Measurements from ENCODE around the gene SLC4A9.
"Not testable (repeated sequence)": the region's sequence is repeated elsewhere in the genome, so short reads cannot be mapped to it uniquely, and the experiment has no call there.

The SLC4A9 gene

DNA sequence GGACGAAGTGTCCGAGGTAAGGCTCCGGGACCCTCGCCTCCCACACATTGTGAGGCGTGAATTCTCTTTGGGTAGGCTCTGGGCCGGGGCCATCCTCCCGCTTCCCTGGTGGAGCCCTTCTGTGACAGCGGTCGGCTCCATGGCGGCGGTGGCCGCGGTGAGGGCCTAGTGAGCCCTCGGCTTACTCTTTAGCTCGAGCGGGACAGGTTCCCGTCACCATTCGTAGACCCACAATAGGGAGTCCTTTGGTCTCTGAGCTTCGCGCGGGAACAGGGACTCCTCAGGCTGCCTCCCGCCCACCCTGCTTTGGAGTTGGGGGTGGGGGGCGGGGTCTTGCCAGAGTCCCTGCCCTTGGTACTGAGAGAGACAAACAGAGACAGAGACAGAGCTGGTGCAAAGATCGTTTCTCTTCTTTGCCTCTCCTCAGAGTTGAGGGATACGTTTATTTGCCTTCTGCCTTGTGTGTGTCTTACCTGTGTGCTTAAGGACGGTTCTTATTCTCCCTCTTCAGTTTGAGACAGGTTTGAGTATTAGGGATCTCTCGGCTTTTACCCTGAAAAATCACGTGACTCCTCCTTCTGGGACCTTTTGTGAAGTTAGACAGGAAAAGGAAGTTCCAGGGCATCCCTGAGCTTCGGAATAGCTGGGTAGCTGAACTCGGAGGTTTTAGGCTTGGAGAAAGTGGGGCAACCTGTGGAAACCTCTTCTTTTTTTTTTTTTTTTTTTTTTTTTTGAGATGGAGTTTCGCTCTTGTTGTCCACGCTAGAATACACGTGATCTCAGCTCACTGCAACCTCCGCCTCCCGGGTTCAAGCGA is 42.5 kb downstream of the SLC4A9 start:
- peak; percentile 31 for DNase-seq

DNA sequence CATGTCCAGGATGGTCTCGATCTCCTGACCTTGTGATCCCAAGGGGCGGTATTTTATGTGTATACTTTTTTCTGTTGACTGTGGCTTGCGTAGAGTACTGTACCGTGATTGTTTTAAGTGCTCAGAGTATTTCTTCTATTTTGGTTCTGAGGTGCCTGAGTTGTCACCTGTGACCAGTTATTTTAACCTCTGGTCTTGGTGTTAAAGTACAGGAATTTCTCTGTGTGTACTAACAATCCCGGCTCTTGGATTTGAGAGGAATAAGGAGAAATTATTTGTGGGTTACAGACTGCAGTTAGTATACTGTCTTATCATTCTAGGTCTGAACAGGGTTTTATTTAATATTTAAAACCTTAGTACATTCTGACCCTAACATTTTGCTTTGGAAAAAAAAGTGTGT is 43.6 kb downstream of the SLC4A9 start:
- no peak for DNase-seq

DNA sequence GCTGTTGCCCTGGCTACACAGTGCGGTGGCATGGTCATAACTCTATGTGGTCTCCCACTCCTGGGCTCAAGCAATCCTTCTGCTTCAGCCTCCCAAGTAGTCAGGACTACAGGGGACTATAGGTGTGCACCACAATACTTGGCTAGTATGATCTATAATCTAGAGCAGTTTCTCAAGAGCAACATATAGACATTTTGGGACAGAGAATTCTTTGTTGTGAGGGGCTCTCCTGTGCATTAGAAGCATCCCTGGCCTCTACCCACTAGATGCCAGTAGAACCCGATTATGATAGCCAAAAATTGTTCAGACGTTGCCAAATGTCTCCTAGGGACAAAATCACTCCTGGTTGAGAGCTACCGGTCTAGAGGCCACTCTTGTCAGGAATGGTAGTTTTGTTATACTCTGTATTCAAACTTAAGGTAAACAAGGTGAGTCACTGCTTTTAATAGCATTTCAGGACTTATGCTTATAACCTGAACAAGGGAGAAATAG is 48.8 kb downstream of the SLC4A9 start:
- peak; percentile 52 for DNase-seq

DNA sequence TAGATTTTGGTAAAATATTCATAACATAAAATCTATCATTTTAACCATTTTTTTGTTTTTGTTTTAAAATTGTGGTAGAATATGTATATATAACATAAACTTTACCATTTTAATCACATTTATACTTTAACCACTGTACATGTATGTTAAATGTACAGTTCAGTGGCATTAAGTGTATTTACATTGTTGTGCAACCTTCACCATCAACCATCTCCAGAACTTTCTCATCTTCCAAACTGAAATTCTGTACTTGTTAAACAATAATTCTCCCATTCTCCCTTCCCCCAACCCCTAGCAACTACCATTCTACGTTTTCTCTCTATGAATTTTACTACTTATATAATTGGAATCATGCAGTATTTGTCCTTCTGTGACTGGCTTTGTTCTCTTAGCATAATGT is 53.2 kb downstream of the SLC4A9 start:
- DNase-seq, result no peak

DNA sequence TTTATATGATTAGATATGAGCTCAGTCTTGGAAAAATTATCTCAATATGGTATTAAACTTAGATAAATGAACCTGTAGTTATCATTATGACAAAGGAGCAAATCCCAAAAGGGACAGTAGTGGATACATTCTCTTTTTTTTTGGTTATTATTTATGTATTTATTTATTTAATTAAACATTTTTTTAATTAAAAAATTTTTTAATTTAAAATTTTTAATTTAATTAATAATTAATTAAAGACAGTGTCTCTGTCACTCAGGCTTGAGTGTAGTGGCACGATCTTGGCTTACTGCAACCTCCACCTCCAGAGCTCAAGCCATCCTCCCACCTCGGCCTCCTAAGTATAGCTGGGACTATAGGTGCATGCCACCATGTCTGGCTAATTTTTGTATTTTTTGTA is 57.2 kb downstream of the SLC4A9 start:
- DNase-seq, result no peak

DNA sequence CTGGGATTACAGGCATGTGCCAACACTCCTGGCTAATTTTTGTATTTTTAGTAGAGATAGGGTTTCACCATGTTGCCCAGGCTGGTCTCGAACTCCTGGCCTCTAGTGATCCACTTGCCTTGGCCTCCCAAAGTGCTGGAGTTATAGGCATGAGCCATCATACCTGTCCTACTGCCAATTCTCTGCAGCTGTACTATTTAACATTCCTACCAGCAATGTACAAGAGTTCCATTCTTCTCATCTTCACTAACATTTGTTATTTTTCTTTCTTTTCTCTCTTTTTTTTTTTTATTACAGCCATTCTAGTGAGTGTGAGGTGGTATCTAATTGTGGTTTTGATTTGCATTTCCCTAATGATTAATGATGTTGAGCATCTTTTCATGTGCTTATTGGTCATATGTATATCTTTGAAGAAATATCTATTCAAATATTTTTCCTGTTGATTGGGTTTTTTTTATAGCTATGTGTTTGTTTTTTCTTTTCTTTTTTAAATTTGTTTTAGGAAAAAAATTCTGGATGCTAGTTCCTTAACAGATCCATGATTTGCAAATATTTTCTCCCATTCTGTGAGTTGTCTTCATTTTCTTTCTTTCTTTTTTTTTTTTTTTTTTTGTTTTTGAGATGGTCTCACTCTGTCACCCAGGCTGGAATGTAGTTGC is 59.0 kb downstream of the SLC4A9 start:
- no peak for DNase-seq

DNA sequence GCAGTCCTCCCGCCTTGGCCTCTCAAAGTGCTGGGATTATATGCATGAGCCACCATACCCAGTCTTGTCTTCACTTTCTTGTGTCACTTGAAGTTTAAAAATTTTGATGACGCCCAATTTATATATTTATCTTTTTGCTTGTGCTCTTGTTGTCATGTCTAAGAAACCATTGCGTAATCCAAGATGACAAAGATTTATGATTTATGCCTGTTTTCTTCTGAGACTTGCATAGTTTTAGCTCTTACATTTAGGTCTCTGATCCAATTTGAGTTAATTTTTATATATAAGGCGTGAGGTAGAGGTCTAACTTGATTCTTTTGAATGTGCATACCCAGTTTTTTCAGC is 60.2 kb downstream of the SLC4A9 start:
- no peak for DNase-seq

DNA sequence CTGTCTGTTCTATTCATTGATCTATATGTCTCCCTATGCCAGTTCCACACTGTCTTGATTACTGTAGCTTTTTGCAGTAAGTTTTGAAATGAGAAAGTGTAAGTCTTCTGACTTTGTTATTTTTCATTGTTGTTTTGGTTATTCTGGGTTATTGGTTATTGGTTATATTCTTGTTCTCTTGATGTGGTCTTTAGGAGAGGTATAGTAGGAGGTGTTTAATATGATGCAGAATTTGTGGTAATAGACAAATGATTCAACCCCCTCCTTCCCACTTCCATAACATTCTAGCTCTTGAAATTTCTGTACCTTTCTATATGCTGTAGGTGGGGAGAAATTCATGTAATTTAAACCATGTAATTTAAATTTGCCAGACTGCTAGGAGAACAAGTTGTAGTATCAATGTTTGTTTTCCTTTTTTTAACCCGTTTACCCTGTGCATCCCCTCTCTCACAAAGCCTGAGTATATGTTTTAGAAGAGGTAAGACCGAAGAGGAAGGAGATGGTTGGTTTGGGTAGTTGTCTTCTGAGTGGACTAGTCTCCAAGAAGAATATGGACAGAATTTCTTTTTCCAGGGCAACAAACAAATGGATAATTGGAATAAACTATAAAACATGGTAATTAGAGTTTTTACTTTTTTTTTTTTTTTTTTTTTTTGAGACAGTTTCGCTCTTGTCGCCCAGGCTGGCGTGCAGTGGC is 60.8 kb downstream of the SLC4A9 start:
- no peak for DNase-seq

DNA sequence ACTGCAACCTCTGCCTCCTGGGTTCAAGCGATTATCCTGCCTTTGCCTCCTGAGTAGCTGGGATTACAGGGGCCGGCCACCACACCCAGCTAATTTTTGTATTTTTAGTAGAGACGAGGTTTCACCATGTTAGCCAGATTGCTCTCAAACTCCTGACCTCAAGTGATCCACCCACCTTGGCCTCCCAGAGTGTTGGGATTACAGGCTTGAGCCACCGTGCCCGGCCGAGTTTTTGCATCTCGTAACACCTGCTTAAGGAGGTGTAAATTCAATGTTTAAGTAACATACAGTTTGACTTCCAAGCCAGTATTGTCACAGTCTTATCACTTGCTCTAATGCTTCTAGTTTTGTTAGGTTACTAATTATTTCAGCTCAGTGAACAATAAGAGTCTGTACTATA is 61.4 kb downstream of the SLC4A9 start:
- not testable (repeated sequence) for DNase-seq

DNA sequence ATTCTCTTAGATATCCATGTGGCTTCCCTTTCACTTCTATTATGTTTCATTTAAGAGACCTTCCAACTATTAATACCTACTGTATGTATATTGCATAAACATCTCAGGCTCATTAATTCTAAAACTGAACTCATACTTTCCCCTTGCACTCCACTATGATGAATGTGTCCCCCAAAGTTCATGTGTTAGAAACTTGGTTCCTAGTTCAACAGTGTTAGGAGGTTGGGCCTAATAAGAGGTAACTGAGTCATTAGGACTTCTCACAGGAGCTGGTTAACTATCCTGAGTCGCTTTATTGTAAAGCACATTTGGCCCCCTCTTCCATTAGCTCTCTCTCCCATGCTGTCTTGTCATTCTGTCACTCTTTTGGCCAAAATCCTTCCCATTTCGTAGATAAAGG is 63.6 kb downstream of the SLC4A9 start:
- no peak for DNase-seq

DNA sequence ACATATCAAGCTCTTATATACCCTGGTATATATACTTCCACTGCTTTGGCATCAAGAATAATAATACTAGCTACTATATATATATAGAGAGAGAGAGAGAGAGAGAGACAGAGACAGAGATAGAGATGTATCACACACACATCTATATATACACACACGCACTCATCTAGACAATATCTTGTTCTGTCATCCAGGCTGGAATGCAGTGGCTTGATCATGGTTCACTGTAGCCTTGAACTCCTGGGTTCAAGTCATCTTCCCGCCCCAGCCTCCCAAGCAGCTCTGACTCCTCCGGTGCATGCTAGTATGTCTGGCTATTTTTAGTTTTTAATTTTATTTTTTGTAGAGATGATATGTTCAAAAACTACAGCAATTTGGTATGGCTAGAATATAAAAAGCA is 64.1 kb downstream of the SLC4A9 start:
- no peak for DNase-seq

Measured in NCI-H345 (cell line).